A549 (cell line): Measurements from ENCODE around the gene RER1. TPM values are rescaled to one million over a fixed set of nuclear protein-coding genes. Genes with fewer than 3 reads are reported as not detected.

Experiments
- ATAC-seq, 2 experiments: fragments of 200-7000 bp in 1 of 2; fragments of >200 bp in 1 of 2; cut with Nextera tagmentation in 1 of 2; cut with Tn5 transposase in 1 of 2; 3 replicates each; pipeline versions ENCODE4 v1.8.0 to v1.9.1; 2018 to 2020; ENCODE audit warnings: mild to moderate bottlenecking in 1 of 2, moderate library complexity in 1 of 2
- CTCF ChIA-PET: fragments of 300-600 bp; sonication (Branson Sonifier 250); formaldehyde crosslinking; extraction: SDS; loops from one replicate; lab custom pipeline; 2021; ENCODE audit warnings: antibody characterized with exemption, inconsistent platforms; lab: Yijun Ruan, JAX
- POLR2A ChIA-PET: fragments of 350-600 bp; formaldehyde crosslinking; extraction: SDS; loops from one replicate; lab custom pipeline; 2021; ENCODE audit warnings: antibody characterized with exemption, inconsistent platforms; lab: Yijun Ruan, JAX
- DNase-seq, 2 experiments: peaks; one replicate each; pipeline versions ENCODE4 v3.0.0 to v3.0.0-alpha.2; 2011 to 2016; ENCODE audit warnings: low read depth in 1 of 2, low spot score in 1 of 2
- FAIRE-seq: peaks from 2 replicates; lab custom pipeline; 2011; peaks lifted over from hg19 to GRCh38; lab: Jason Lieb, UNC
- H3K27ac ChIP-seq, 2 experiments: fragments of >200 bp; sonication (Bioruptor Twin); formaldehyde crosslinking; 3 replicates each; pipeline ENCODE4 v1.5.1; 2016 to 2017
- H3K4me1 ChIP-seq: fragments of >200 bp; sonication (Bioruptor Twin); formaldehyde crosslinking; 3 replicates; pipeline ENCODE4 v1.6.1; 2016
- H3K4me2 ChIP-seq: fragments of >200 bp; sonication (Bioruptor Twin); formaldehyde crosslinking; 3 replicates; pipeline ENCODE4 v1.6.1; 2016
- H3K4me3 ChIP-seq: fragments of >200 bp; sonication (Bioruptor Twin); formaldehyde crosslinking; 3 replicates; pipeline ENCODE4 v1.5.1; 2016
- H3K9me3 ChIP-seq: fragments of >200 bp; sonication (Bioruptor Twin); formaldehyde crosslinking; 3 replicates; pipeline ENCODE4 v1.6.1; 2016
- BCL3 ChIP-seq: fragments of >200 bp; sonication (Bioruptor Twin); formaldehyde crosslinking; IDR thresholded peaks from 3 replicates; pipeline ENCODE4 v1.6.1; 2016
- BHLHE40 ChIP-seq: IDR thresholded peaks from 2 replicates; pipeline ENCODE4 v1.6.1; 2012; ENCODE audit warnings: low read depth, low read length, inconsistent platforms
- EHF ChIP-seq: fragments of 250-450 bp; sonication (Bioruptor Pico); IDR thresholded peaks from 2 replicates; pipeline ENCODE4 v1.5.0; 2020; ENCODE audit warnings: mild to moderate bottlenecking
- EHMT2 ChIP-seq: fragments of 200-600 bp; sonication (generic); IDR thresholded peaks from 2 replicates; pipeline ENCODE4 v1.6.1; 2016; ENCODE audit warnings: antibody characterized with exemption, low read depth, mild to moderate bottlenecking, moderate library complexity
- EP300 ChIP-seq, 2 experiments: fragments of >200 bp; sonication (Bioruptor Twin); formaldehyde crosslinking; IDR thresholded peaks; 2 replicates in 1 of 2; 3 replicates in 1 of 2; pipeline ENCODE4 v1.6.1; 2016 to 2017
- FOSB ChIP-seq: fragments of 250-450 bp; sonication (Bioruptor Pico); IDR thresholded peaks from 2 replicates; pipeline ENCODE4 v1.5.0; 2020; ENCODE audit warnings: mild to moderate bottlenecking, moderate library complexity
- FOSL2 ChIP-seq, 2 experiments: fragments of 450-650 bp in 1 of 2; fragments of >200 bp in 1 of 2; sonication (Bioruptor Twin) in 1 of 2; formaldehyde crosslinking; IDR thresholded peaks; 2 replicates each; pipeline versions ENCODE4 v1.5.0 to v1.6.1; 2016 to 2020; ENCODE audit warnings: mild to moderate bottlenecking in 1 of 2, moderate library complexity in 1 of 2
- FOXS1 ChIP-seq: fragments of 250-450 bp; sonication (Bioruptor Pico); IDR thresholded peaks from 2 replicates; pipeline ENCODE4 v1.5.0; 2020; ENCODE audit warnings: mild to moderate bottlenecking, moderate library complexity
- GATA3 ChIP-seq: IDR thresholded peaks from 2 replicates; pipeline ENCODE4 v1.6.1; 2012; ENCODE audit warnings: borderline replicate concordance
- HDAC2 ChIP-seq: fragments of 200-600 bp; sonication (generic); IDR thresholded peaks from 2 replicates; pipeline ENCODE4 v1.6.1; 2016
- HES2 ChIP-seq: fragments of >200 bp; sonication (Bioruptor Twin); formaldehyde crosslinking; IDR thresholded peaks from 2 replicates; pipeline ENCODE4 v1.6.1; 2016
- HEYL ChIP-seq: fragments of 250-450 bp; sonication (Bioruptor Pico); IDR thresholded peaks from 2 replicates; pipeline ENCODE4 v1.8.0; 2021; ENCODE audit warnings: mild to moderate bottlenecking, moderate library complexity
- HOXB13 ChIP-seq: fragments of 250-450 bp; sonication (Bioruptor Pico); IDR thresholded peaks from 2 replicates; pipeline ENCODE4 v1.5.0; 2020; ENCODE audit warnings: low read depth, mild to moderate bottlenecking, moderate library complexity
- KDM5A ChIP-seq: fragments of 200-600 bp; sonication (generic); IDR thresholded peaks from 2 replicates; pipeline ENCODE4 v1.6.1; 2016; ENCODE audit warnings: antibody characterized with exemption, mild to moderate bottlenecking
- MAZ ChIP-seq: fragments of 150-350 bp; IDR thresholded peaks from 2 replicates; pipeline ENCODE4 v1.6.1; 2014; ENCODE audit warnings: antibody characterized with exemption, low read depth, low read length, borderline replicate concordance
- NR3C1 ChIP-seq: fragments of >200 bp; sonication (Bioruptor Twin); formaldehyde crosslinking; IDR thresholded peaks from 3 replicates; pipeline ENCODE4 v1.6.1; 2017
- PHF8 ChIP-seq: fragments of 200-600 bp; sonication (generic); IDR thresholded peaks from 2 replicates; pipeline ENCODE4 v1.6.1; 2016; ENCODE audit warnings: low read depth, mild to moderate bottlenecking, antibody characterized with exemption, moderate library complexity, borderline replicate concordance
- POLR2A ChIP-seq: IDR thresholded peaks from 2 replicates; pipeline ENCODE4 v1.6.1; 2012; ENCODE audit warnings: mild to moderate bottlenecking, low read length
- RARB ChIP-seq: fragments of 250-450 bp; sonication (Bioruptor Pico); IDR thresholded peaks from 2 replicates; pipeline ENCODE4 v1.8.0; 2021; ENCODE audit warnings: mild to moderate bottlenecking, moderate library complexity
- REST ChIP-seq: fragments of 200-600 bp; sonication (generic); IDR thresholded peaks from 2 replicates; pipeline ENCODE4 v1.6.1; 2016; ENCODE audit warnings: antibody characterized with exemption, mild to moderate bottlenecking, moderate library complexity
- RNF2 ChIP-seq: fragments of 200-600 bp; sonication (generic); IDR thresholded peaks from 2 replicates; pipeline ENCODE4 v1.6.1; 2016; ENCODE audit warnings: low read depth, mild to moderate bottlenecking, antibody characterized with exemption, moderate library complexity, borderline replicate concordance
- SMC3 ChIP-seq: fragments of >200 bp; sonication (Bioruptor Twin); formaldehyde crosslinking; IDR thresholded peaks from 3 replicates; pipeline ENCODE4 v1.6.1; 2018; ENCODE audit warnings: inconsistent platforms
- SREBF2 ChIP-seq: fragments of 450-650 bp; IDR thresholded peaks from 2 replicates; pipeline ENCODE4 v1.6.1; 2014; ENCODE audit warnings: mild to moderate bottlenecking, moderate library complexity
- TP53 ChIP-seq: fragments of 250-450 bp; sonication (Bioruptor Pico); IDR thresholded peaks from 2 replicates; pipeline ENCODE4 v1.5.0; 2021; ENCODE audit warnings: mild to moderate bottlenecking, moderate library complexity
- ZNF302 ChIP-seq: fragments of 250-450 bp; sonication (Bioruptor Pico); IDR thresholded peaks from 2 replicates; pipeline ENCODE4 v1.9.0; 2021; ENCODE audit warnings: inconsistent platforms, mild to moderate bottlenecking, moderate library complexity
- WGBS: methylation state at CpG from one replicate; pipeline ENCODE4 v1.1.6; 2017; ENCODE audit errors: missing lambda C conversion rate; 5-methylcytosine and 5-hydroxymethylcytosine counted together
- polyA plus RNA-seq, 4 experiments: library from polyadenylated mRNA; depleted of rRNA in 3 of 4; stranded (reverse); fragments of >200 nt; fragmentation: RNase III in 1 of 4; extraction: RNeasy Plus Mini Kit Qiagen cat#74134 plus additional on column Dnase treatment in 1 of 4; gene quantifications; 2 replicates in 3 of 4; 3 replicates in 1 of 4; pipeline ENCODE4 v1.2.3, GENCODE V29; 2011 to 2017
- TF ChIP-seq, protein P1 (sequence below): IDR thresholded peaks from 2 replicates; pipeline ENCODE4 v1.6.1; 2012; ENCODE audit warnings: low read depth, borderline replicate concordance
- TF ChIP-seq, protein P2 (sequence below): IDR thresholded peaks from 2 replicates; pipeline ENCODE4 v1.6.1; 2012
- TF ChIP-seq, protein P3 (sequence below): fragments of 450-650 bp; IDR thresholded peaks from 2 replicates; pipeline ENCODE4 v1.6.1; 2014; ENCODE audit warnings: antibody characterized with exemption

Gene RER1
- polyA plus RNA-seq, 2 of the 4 experiments (the other 2 are of a cell fraction), result 72.3 to 213 TPM

DNA sequence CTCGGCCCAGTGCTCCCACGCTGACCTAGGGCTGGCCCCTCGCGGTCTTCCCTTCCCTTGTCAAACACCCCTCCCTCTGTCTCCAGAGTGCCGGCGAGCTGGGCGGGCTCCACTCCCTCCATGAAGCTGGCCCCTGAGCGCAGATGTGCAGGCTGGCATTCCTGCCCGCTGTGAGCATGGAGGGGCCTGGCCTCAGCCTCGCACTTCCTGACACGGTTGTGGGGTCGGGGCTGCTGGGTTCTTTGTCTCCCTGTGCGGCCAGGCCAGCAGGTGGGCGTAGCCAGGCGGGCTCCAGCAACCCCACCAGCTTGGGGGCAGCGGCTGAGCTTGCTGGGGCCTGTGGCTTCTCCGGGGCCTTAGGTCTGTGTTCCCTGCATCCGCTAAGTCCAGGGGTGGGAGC is 34.9 kb downstream of the RER1 start:
- no peak overlapping the region for H3K4me2 ChIP-seq
- FAIRE-seq, result no peak
- ChIA-PET CTCF (interaction anchor here (0.7 to 1.8 kb wide), 4 partner anchors 20 to 122 kb away, joined by 3 to 4 read pairs (median 4); no protein-coding TSS in a partner anchor), POLR2A (no interaction called here)
- no peak overlapping the region for H3K4me3 ChIP-seq
- no peak overlapping the region for H3K27ac ChIP-seq
- TF ChIP-seq FOSB (CRISPR knock-in tag) (no peak), EHMT2 (no peak), EP300 (IDR thresholded peaks at IDR 0.05) (no peak), POLR2A (no peak), MAZ (no peak), TP53 (CRISPR knock-in tag) (no peak), SREBF2 (no peak), EHF (CRISPR knock-in tag) (no peak), KDM5A (no peak), HES2 (no peak)
- TF ChIP-seq, protein P1, sequence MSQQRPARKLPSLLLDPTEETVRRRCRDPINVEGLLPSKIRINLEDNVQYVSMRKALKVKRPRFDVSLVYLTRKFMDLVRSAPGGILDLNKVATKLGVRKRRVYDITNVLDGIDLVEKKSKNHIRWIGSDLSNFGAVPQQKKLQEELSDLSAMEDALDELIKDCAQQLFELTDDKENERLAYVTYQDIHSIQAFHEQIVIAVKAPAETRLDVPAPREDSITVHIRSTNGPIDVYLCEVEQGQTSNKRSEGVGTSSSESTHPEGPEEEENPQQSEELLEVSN, result no peak
- 80% methylated on average over 7 of the region's 18 CpGs for WGBS
- peaks cover 5% of the 10 kb centered on the region; the same call in 2 of the 3 replicates for H3K9me3 ChIP-seq
- no peak for DNase-seq
- no peaks in the 10 kb centered on the region for H3K4me1 ChIP-seq
- no peak for ATAC-seq

GRCh38 chr1:2427051-2427450 is 35.4 kb downstream of the RER1 start:
- Histone ChIP-seq H3K27ac (no peak overlapping the region), H3K4me3 (no peak overlapping the region), H3K4me1 (no peaks in the 10 kb centered on the region), H3K9me3 (peaks cover 5% of the 10 kb centered on the region; the same call in 2 of the 3 replicates), H3K4me2 (no peak overlapping the region)
- ATAC-seq (no peak), DNase-seq (no peak), FAIRE-seq (no peak)
- 44% methylated on average over 9 of the region's 18 CpGs for WGBS
- ChIA-PET POLR2A (no interaction called here), CTCF (interaction anchor here (1.5 to 1.8 kb wide), 2 partner anchors 62 to 121 kb away, joined by 3 to 4 read pairs; no protein-coding TSS in a partner anchor)
- TF ChIP-seq EHMT2 (no peak), HDAC2 (no peak), RARB (CRISPR knock-in tag) (no peak), PHF8 (no peak), REST (no peak), NR3C1 (no peak), FOSL2 (IDR thresholded peaks at IDR 0.05) (no peak), FOSL2 (CRISPR knock-in tag; IDR thresholded peaks at IDR 0.05) (no peak), FOXS1 (CRISPR knock-in tag) (no peak), HOXB13 (no peak), GATA3 (no peak), ZNF302 (CRISPR knock-in tag) (no peak), SMC3 (no peak), HEYL (no peak), RNF2 (no peak), BHLHE40 (no peak), BCL3 (no peak)
- TF ChIP-seq, protein P2, sequence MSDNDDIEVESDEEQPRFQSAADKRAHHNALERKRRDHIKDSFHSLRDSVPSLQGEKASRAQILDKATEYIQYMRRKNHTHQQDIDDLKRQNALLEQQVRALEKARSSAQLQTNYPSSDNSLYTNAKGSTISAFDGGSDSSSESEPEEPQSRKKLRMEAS, result no peak
- TF ChIP-seq, protein P3, sequence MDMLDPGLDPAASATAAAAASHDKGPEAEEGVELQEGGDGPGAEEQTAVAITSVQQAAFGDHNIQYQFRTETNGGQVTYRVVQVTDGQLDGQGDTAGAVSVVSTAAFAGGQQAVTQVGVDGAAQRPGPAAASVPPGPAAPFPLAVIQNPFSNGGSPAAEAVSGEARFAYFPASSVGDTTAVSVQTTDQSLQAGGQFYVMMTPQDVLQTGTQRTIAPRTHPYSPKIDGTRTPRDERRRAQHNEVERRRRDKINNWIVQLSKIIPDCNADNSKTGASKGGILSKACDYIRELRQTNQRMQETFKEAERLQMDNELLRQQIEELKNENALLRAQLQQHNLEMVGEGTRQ, result no peak
